ENCODE results near the gene ALB. TPM values are rescaled to one million over a fixed set of nuclear protein-coding genes. Genes with fewer than 3 reads are reported as not detected.

ALB gene
- polyA plus RNA-seq, 1 experiment: not detected

DNA sequence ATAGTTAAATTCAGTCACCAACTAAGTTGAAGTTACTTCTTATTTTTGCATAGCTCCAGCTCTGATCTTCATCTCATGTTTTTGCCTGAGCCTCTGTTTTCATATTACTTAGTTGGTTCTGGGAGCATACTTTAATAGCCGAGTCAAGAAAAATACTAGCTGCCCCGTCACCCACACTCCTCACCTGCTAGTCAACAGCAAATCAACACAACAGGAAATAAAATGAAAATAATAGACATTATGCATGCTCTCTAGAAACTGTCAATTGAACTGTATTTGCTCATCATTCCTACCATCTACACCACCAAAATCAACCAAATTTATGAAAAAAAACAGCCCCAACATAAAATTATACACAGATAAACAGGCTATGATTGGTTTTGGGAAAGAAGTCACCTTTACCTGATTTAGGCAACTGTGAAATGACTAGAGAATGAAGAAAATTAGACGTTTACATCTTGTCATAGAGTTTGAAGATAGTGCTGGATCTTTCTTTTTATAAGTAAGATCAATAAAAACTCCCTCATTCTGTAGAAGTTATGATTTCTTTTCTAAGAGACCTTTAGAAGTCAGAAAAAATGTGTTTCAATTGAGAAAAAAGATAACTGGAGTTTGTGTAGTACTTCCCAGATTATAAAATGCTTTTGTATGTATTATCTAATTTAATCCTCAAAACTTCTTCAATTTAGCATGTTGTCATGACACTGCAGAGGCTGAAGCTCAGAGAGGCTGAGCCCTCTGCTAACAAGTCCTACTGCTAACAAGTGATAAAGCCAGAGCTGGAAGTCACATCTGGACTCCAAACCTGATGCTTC lies 7.0 kb downstream of the ALB start:
- H3K27me3 ChIP-seq (ENCODE audit: control insufficient read depth, insufficient read depth, low read length): 0 out of 2 replicates have a peak, but pooled peaks cover 1% of the 10 kb centered on the region
- no peak overlapping the region for H3K4me3 ChIP-seq (ENCODE audit: low read depth, low read length)
- ChIA-PET POLR2A (no interaction called here), CTCF (interaction anchor here (1.0 kb wide), 1 partner anchor 243 kb away, joined by 3 read pairs; no protein-coding TSS in a partner anchor)
- TF ChIP-seq CTCF (IDR thresholded peaks at IDR 0.05; ENCODE audit: insufficient read depth, low read depth, low read length): no peak
- H3K36me3 ChIP-seq (ENCODE audit: control insufficient read depth, insufficient read depth, low read length): no peaks in the 10 kb centered on the region
- DNase-seq (ENCODE audit: low read depth): no peak

GRCh38 chr4:73411731-73412414 lies 7.8 kb downstream of the ALB start:
- no peak for TF ChIP-seq CTCF (IDR thresholded peaks at IDR 0.05; ENCODE audit: insufficient read depth, low read depth, low read length)
- ChIA-PET CTCF (interaction anchor here (1.0 kb wide), 1 partner anchor 242 kb away, joined by 3 read pairs; no protein-coding TSS in a partner anchor), POLR2A (no interaction called here)
- no peak overlapping the region for H3K4me3 ChIP-seq (ENCODE audit: low read depth, low read length)
- H3K36me3 ChIP-seq (ENCODE audit: control insufficient read depth, insufficient read depth, low read length): no peaks in the 10 kb centered on the region
- 0 out of 2 replicates have a peak, but pooled peaks cover 1% of the 10 kb centered on the region for H3K27me3 ChIP-seq (ENCODE audit: control insufficient read depth, insufficient read depth, low read length)
- no peak for DNase-seq (ENCODE audit: low read depth)

GRCh38 chr4:73413294-73413755 lies 9.2 kb downstream of the ALB start:
- DNase-seq (ENCODE audit: low read depth): no peak
- Histone ChIP-seq H3K27me3 (ENCODE audit: control insufficient read depth, insufficient read depth, low read length) (0 out of 2 replicates have a peak, but pooled peaks cover 1% of the 10 kb centered on the region), H3K36me3 (ENCODE audit: control insufficient read depth, insufficient read depth, low read length) (no peaks in the 10 kb centered on the region), H3K4me3 (ENCODE audit: low read depth, low read length) (no peak overlapping the region)
- TF ChIP-seq CTCF (IDR thresholded peaks at IDR 0.05; ENCODE audit: insufficient read depth, low read depth, low read length): no peak
- POLR2A ChIA-PET: no interaction called here
- CTCF ChIA-PET: interaction anchor here (1.6 kb wide), 1 partner anchor 21 kb away, joined by 4 read pairs; no protein-coding TSS in a partner anchor

DNA sequence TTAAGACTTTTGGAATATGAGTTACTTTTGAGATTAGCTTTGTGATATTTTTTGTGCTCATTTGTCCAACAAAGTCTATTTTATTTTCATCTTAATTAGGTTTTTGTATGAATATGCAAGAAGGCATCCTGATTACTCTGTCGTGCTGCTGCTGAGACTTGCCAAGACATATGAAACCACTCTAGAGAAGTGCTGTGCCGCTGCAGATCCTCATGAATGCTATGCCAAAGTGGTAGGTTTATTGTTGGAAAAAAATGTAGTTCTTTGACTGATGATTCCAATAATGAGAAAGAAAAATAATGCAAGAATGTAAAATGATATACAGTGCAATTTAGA lies 10.8 kb downstream of the ALB start:
- Histone ChIP-seq H3K27me3 (ENCODE audit: control insufficient read depth, insufficient read depth, low read length) (no peaks in the 10 kb centered on the region), H3K4me3 (ENCODE audit: low read depth, low read length) (no peak overlapping the region), H3K36me3 (ENCODE audit: control insufficient read depth, insufficient read depth, low read length) (no peaks in the 10 kb centered on the region)
- no peak for DNase-seq (ENCODE audit: low read depth)
- CTCF ChIA-PET: interaction anchor here (0.6 kb wide), 1 partner anchor 1370 kb away, joined by 3 read pairs; no protein-coding TSS in a partner anchor
- TF ChIP-seq CTCF (IDR thresholded peaks at IDR 0.05; ENCODE audit: insufficient read depth, low read depth, low read length): no peak
- POLR2A ChIA-PET: no interaction called here

DNA sequence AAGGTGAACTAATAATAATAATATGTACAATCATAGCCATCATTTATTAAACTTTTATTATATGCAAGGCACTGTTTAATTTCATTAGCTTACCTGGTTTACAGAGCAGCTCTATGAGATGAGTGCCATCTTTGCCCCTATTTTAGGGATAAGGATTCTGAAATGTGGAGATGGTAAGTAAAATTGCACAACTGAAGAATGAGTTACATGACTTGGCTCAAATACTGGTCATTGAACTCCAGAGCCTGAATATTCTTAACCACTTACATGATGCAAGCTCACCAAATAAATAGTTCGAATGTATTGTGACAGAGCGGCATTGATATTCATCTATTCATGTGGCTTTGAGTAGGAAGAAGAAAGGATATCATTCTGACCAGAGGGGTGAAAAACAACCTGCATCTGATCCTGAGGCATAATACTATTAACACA lies 11.7 kb downstream of the ALB start:
- H3K36me3 ChIP-seq (ENCODE audit: control insufficient read depth, insufficient read depth, low read length): no peaks in the 10 kb centered on the region
- no peak for TF ChIP-seq CTCF (IDR thresholded peaks at IDR 0.05; ENCODE audit: insufficient read depth, low read depth, low read length)
- ChIA-PET CTCF (no interaction called here), POLR2A (no interaction called here)
- no peak for DNase-seq (ENCODE audit: low read depth)
- no peak overlapping the region for H3K4me3 ChIP-seq (ENCODE audit: low read depth, low read length)
- H3K27me3 ChIP-seq (ENCODE audit: control insufficient read depth, insufficient read depth, low read length): no peaks in the 10 kb centered on the region

Measured in BJ (cell line).